ENCODE results near the gene ARMH4.

ARMH4 gene

GRCh38 chr14:58160561-58160960, 8.5 kb upstream of the ARMH4 start:
- DNase-seq (ENCODE audit: low spot score in 2 of 2) (no peak), ATAC-seq (no peak)
- Mint-ChIP-seq H3K4me3 (no peak overlapping the region), H3K9me3 (no peaks in the 10 kb centered on the region), H3K4me1 (peaks cover 1% of the 10 kb centered on the region), H3K27ac (no peak overlapping the region), H3K36me3 (no peaks in the 10 kb centered on the region)

GRCh38 chr14:58151133-58152013, 640 bp downstream of the ARMH4 start:
- peak overlapping the region; percentile 69 for H3K4me3 Mint-ChIP-seq
- H3K27ac Mint-ChIP-seq: no peak overlapping the region
- no peaks in the 10 kb centered on the region for H3K36me3 Mint-ChIP-seq
- ATAC-seq: peak; percentile 65
- peaks cover 6% of the 10 kb centered on the region for H3K4me1 Mint-ChIP-seq
- DNase-seq (ENCODE audit: low spot score in 2 of 2): no peak
- no peaks in the 10 kb centered on the region for H3K9me3 Mint-ChIP-seq

- no peak for DNase-seq (ENCODE audit: low spot score in 2 of 2)
- H3K36me3 Mint-ChIP-seq: no peaks in the 10 kb centered on the region
- no peak for ATAC-seq
- no peaks in the 10 kb centered on the region for H3K9me3 Mint-ChIP-seq
- H3K4me1 Mint-ChIP-seq: peaks cover 6% of the 10 kb centered on the region
- H3K4me3 Mint-ChIP-seq: peak overlapping the region; percentile 69
- H3K27ac Mint-ChIP-seq: no peak overlapping the region
Observed at GRCh38 chr14:58150243-58150805, 1.7 kb downstream of the ARMH4 start.

- Mint-ChIP-seq H3K36me3 (no peaks in the 10 kb centered on the region), H3K4me1 (peaks cover 6% of the 10 kb centered on the region), H3K4me3 (no peak overlapping the region), H3K9me3 (no peaks in the 10 kb centered on the region), H3K27ac (no peak overlapping the region)
- ATAC-seq (no peak), DNase-seq (ENCODE audit: low spot score in 2 of 2) (no peak)
Observed at GRCh38 chr14:58149196-58149595, 2.8 kb downstream of the ARMH4 start.

- H3K9me3 Mint-ChIP-seq: no peaks in the 10 kb centered on the region
- DNase-seq (ENCODE audit: low spot score in 2 of 2) (no peak), ATAC-seq (no peak)
- H3K36me3 Mint-ChIP-seq: no peaks in the 10 kb centered on the region
- peaks cover 5% of the 10 kb centered on the region for H3K4me1 Mint-ChIP-seq
- H3K4me3 Mint-ChIP-seq: no peak overlapping the region
- no peak overlapping the region for H3K27ac Mint-ChIP-seq
Observed at GRCh38 chr14:58146399-58146798, 5.6 kb downstream of the ARMH4 start.

GRCh38 chr14:58145936-58146335, 6.1 kb downstream of the ARMH4 start:
- Mint-ChIP-seq H3K36me3 (no peaks in the 10 kb centered on the region), H3K4me3 (no peak overlapping the region), H3K9me3 (no peaks in the 10 kb centered on the region), H3K4me1 (peaks cover under 1% of the 10 kb centered on the region), H3K27ac (no peak overlapping the region)
- no peak for DNase-seq (ENCODE audit: low spot score in 2 of 2)
- no peak for ATAC-seq

GRCh38 chr14:58143106-58143505, 8.9 kb downstream of the ARMH4 start:
- Mint-ChIP-seq H3K4me3 (no peak overlapping the region), H3K4me1 (no peaks in the 10 kb centered on the region), H3K36me3 (no peaks in the 10 kb centered on the region), H3K27ac (no peak overlapping the region), H3K9me3 (no peaks in the 10 kb centered on the region)
- DNase-seq (ENCODE audit: low spot score in 2 of 2): peak in 1 of 2 donors; percentile 4
- no peak for ATAC-seq

- H3K9me3 Mint-ChIP-seq: no peaks in the 10 kb centered on the region
- H3K36me3 Mint-ChIP-seq: no peaks in the 10 kb centered on the region
- no peak overlapping the region for H3K4me3 Mint-ChIP-seq
- no peak for DNase-seq (ENCODE audit: low spot score in 2 of 2)
- no peak overlapping the region for H3K27ac Mint-ChIP-seq
- H3K4me1 Mint-ChIP-seq: no peaks in the 10 kb centered on the region
- no peak for ATAC-seq
Observed at GRCh38 chr14:58141893-58142292, 10.1 kb downstream of the ARMH4 start.

GRCh38 chr14:58138714-58139482, 13.1 kb downstream of the ARMH4 start:
- no peak overlapping the region for H3K4me3 Mint-ChIP-seq
- ATAC-seq: no peak
- no peak for DNase-seq (ENCODE audit: low spot score in 2 of 2)
- H3K27ac Mint-ChIP-seq: no peak overlapping the region
- no peaks in the 10 kb centered on the region for H3K36me3 Mint-ChIP-seq
- no peaks in the 10 kb centered on the region for H3K4me1 Mint-ChIP-seq
- H3K9me3 Mint-ChIP-seq: no peaks in the 10 kb centered on the region

GRCh38 chr14:58138031-58138713, 13.8 kb downstream of the ARMH4 start:
- Mint-ChIP-seq H3K4me3 (no peak overlapping the region), H3K27ac (no peak overlapping the region), H3K9me3 (no peaks in the 10 kb centered on the region), H3K4me1 (no peaks in the 10 kb centered on the region), H3K36me3 (no peaks in the 10 kb centered on the region)
- DNase-seq (ENCODE audit: low spot score in 2 of 2) (no peak), ATAC-seq (peak; percentile 51)

GRCh38 chr14:58133739-58134138, 18.3 kb downstream of the ARMH4 start:
- H3K4me3 Mint-ChIP-seq: no peak overlapping the region
- H3K36me3 Mint-ChIP-seq: no peaks in the 10 kb centered on the region
- no peaks in the 10 kb centered on the region for H3K4me1 Mint-ChIP-seq
- DNase-seq (ENCODE audit: low spot score in 2 of 2) (no peak), ATAC-seq (no peak)
- H3K27ac Mint-ChIP-seq: no peak overlapping the region
- no peaks in the 10 kb centered on the region for H3K9me3 Mint-ChIP-seq

GRCh38 chr14:58131386-58131785, 20.6 kb downstream of the ARMH4 start:
- ATAC-seq (no peak), DNase-seq (ENCODE audit: low spot score in 2 of 2) (no peak)
- H3K4me1 Mint-ChIP-seq: no peaks in the 10 kb centered on the region
- H3K9me3 Mint-ChIP-seq: no peaks in the 10 kb centered on the region
- H3K4me3 Mint-ChIP-seq: no peak overlapping the region
- H3K27ac Mint-ChIP-seq: no peak overlapping the region
- no peaks in the 10 kb centered on the region for H3K36me3 Mint-ChIP-seq

- H3K27ac Mint-ChIP-seq: no peak overlapping the region
- peaks cover 10% of the 10 kb centered on the region for H3K9me3 Mint-ChIP-seq
- H3K4me1 Mint-ChIP-seq: no peaks in the 10 kb centered on the region
- DNase-seq (ENCODE audit: low spot score in 2 of 2) (no peak), ATAC-seq (no peak)
- H3K4me3 Mint-ChIP-seq: no peak overlapping the region
- H3K36me3 Mint-ChIP-seq: no peaks in the 10 kb centered on the region
Observed at GRCh38 chr14:58130116-58130782, 21.8 kb downstream of the ARMH4 start.

- ATAC-seq (no peak), DNase-seq (ENCODE audit: low spot score in 2 of 2) (no peak)
- Mint-ChIP-seq H3K4me1 (no peaks in the 10 kb centered on the region), H3K27ac (no peak overlapping the region), H3K4me3 (no peak overlapping the region), H3K36me3 (no peaks in the 10 kb centered on the region), H3K9me3 (peaks cover 10% of the 10 kb centered on the region)
Observed at GRCh38 chr14:58129208-58129607, 22.8 kb downstream of the ARMH4 start.

GRCh38 chr14:58128416-58128815, 23.6 kb downstream of the ARMH4 start:
- Mint-ChIP-seq H3K4me1 (no peaks in the 10 kb centered on the region), H3K27ac (no peak overlapping the region), H3K4me3 (no peak overlapping the region), H3K36me3 (no peaks in the 10 kb centered on the region), H3K9me3 (peaks cover 10% of the 10 kb centered on the region)
- no peak for DNase-seq (ENCODE audit: low spot score in 2 of 2)
- no peak for ATAC-seq
